GM12891 (cell line): ENCODE results near the gene TRAPPC10.

Experiments
- POLR2A ChIP-seq: IDR thresholded peaks from 2 replicates; pipeline ENCODE4 v1.6.1; 2011; ENCODE audit warnings: low read depth, low read length, control low read depth
- POLR2AphosphoS5 ChIP-seq: IDR thresholded peaks from 2 replicates; pipeline ENCODE4 v1.6.1; 2011; ENCODE audit warnings: low read depth, low read length, control low read depth

- TF ChIP-seq POLR2AphosphoS5 (no peak), POLR2A (no peak)
Measured at GRCh38 chr21:43966946-43967512, 45.1 kb upstream of the TRAPPC10 start.
